ENCODE data around the gene ZNF611. TPM values are rescaled to one million over a fixed set of nuclear protein-coding genes. Genes with fewer than 3 reads are reported as not detected.

Gene ZNF611
- total RNA-seq, 1 donor from 2014 or later: 13.1 TPM

- DNase-seq (ENCODE audit: low spot score in 2 of 2): no peak
- peaks cover 5 to 17% of the 10 kb centered on the region in 2 donors for H3K36me3 ChIP-seq
- H3K4me1 ChIP-seq: no peaks in the 10 kb centered on the region
- no peak overlapping the region for H3K27ac ChIP-seq
- no peaks in the 10 kb centered on the region for H3K27me3 ChIP-seq
- intact Hi-C loops (cut with DNase I): no loop called here
- H3K4me3 ChIP-seq: no peak overlapping the region
- TF ChIP-seq CTCF (IDR thresholded peaks at IDR 0.05): no peak
- H3K9me3 ChIP-seq: no peaks in the 10 kb centered on the region
These were observed 70.4 kb downstream of the ZNF611 start for GRCh38 chr19:52664461-52664860.

DNA sequence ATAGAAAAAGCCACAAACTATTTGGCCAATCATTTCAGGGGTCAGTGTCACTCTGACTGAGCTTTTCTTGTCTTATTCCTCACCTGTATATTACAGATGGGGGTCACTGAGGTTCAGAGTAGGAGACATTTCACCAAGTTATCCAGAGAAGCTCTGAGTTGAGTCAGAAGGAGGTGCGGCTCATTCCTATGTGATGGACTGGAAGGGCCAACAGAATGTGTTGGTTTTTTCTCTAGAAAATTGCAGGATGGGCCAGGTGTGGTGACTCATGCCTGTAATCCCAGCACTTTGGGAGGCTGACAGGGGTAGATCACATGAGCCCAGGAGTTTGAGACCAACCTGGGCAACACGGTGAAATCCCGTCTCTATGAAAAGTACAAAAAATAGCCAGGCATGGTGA is 72.2 kb downstream of the ZNF611 start:
- DNase-seq (ENCODE audit: low spot score in 2 of 2): no peak
- Histone ChIP-seq H3K4me1 (no peaks in the 10 kb centered on the region), H3K4me3 (no peak overlapping the region), H3K27ac (no peak overlapping the region), H3K36me3 (peaks cover 8 to 33% of the 10 kb centered on the region in 2 donors), H3K9me3 (no peaks in the 10 kb centered on the region), H3K27me3 (no peaks in the 10 kb centered on the region)
- intact Hi-C loops (cut with DNase I): no loop called here
- TF ChIP-seq CTCF (IDR thresholded peaks at IDR 0.05): no peak

GRCh38 chr19:52660981-52661380 is 73.9 kb downstream of the ZNF611 start:
- TF ChIP-seq CTCF (IDR thresholded peaks at IDR 0.05): no peak
- no peaks in the 10 kb centered on the region for H3K27me3 ChIP-seq
- H3K9me3 ChIP-seq: no peaks in the 10 kb centered on the region
- no peak overlapping the region for H3K27ac ChIP-seq
- peaks cover 8 to 43% of the 10 kb centered on the region in 2 donors for H3K36me3 ChIP-seq
- intact Hi-C loops (cut with DNase I): no loop called here
- no peaks in the 10 kb centered on the region for H3K4me1 ChIP-seq
- no peak overlapping the region for H3K4me3 ChIP-seq
- DNase-seq (ENCODE audit: low spot score in 2 of 2): no peak

- intact Hi-C loops (cut with DNase I): no loop called here
- no peak overlapping the region for H3K27ac ChIP-seq
- no peaks in the 10 kb centered on the region for H3K4me1 ChIP-seq
- H3K27me3 ChIP-seq: no peaks in the 10 kb centered on the region
- H3K4me3 ChIP-seq: no peak overlapping the region
- peaks cover 20 to 59% of the 10 kb centered on the region in 2 donors for H3K36me3 ChIP-seq
- no peak for TF ChIP-seq CTCF (IDR thresholded peaks at IDR 0.05)
- no peak for DNase-seq (ENCODE audit: low spot score in 2 of 2)
- no peaks in the 10 kb centered on the region for H3K9me3 ChIP-seq
These were observed 75.8 kb downstream of the ZNF611 start for GRCh38 chr19:52659013-52659412.

- no peak for TF ChIP-seq CTCF (IDR thresholded peaks at IDR 0.05)
- Histone ChIP-seq H3K4me3 (no peak overlapping the region), H3K4me1 (no peaks in the 10 kb centered on the region), H3K27ac (no peak overlapping the region), H3K36me3 (peaks cover 23 to 63% of the 10 kb centered on the region in 2 donors), H3K27me3 (no peaks in the 10 kb centered on the region), H3K9me3 (no peaks in the 10 kb centered on the region)
- intact Hi-C loops (cut with DNase I): no loop called here
- no peak for DNase-seq (ENCODE audit: low spot score in 2 of 2)
These were observed 76.2 kb downstream of the ZNF611 start for GRCh38 chr19:52658595-52658994.

GRCh38 chr19:52653161-52653560 is 81.7 kb downstream of the ZNF611 start:
- no peak overlapping the region for H3K27ac ChIP-seq
- peaks cover 6 to 9% of the 10 kb centered on the region in 2 donors for H3K4me1 ChIP-seq
- DNase-seq (ENCODE audit: low spot score in 2 of 2): no peak
- intact Hi-C loops (cut with DNase I): no loop called here
- H3K27me3 ChIP-seq: no peaks in the 10 kb centered on the region
- H3K4me3 ChIP-seq: no peak overlapping the region
- H3K9me3 ChIP-seq: no peaks in the 10 kb centered on the region
- TF ChIP-seq CTCF (IDR thresholded peaks at IDR 0.05): no peak
- H3K36me3 ChIP-seq: peaks cover 34 to 50% of the 10 kb centered on the region in 2 donors

Measured in ascending aorta (tissue), 2 donors.